Transverse colon (tissue), 3 donors: ENCODE measurements around the gene NAA40.

Experiments used
- POLR2A ChIP-seq: fragments of 450-650 bp; IDR thresholded peaks from one replicate; pipeline ENCODE4 v1.6.1; 2016; ENCODE audit warnings: antibody characterized with exemption, mild to moderate bottlenecking, moderate library complexity
- TF ChIP-seq, protein P1 (sequence below), 5 experiments: fragments of 200-600 bp in 3 of 5; fragments of 450-650 bp in 2 of 5; sonication (generic) in 3 of 5; IDR thresholded peaks; 1 replicate in 2 of 5; 2 replicates in 3 of 5; pipeline ENCODE4 v1.5.1; 2016 to 2017; ENCODE audit warnings: antibody characterized with exemption in 5 of 5, inconsistent platforms in 3 of 5, mild to moderate bottlenecking in 2 of 5, moderate library complexity in 1 of 5

DNA sequence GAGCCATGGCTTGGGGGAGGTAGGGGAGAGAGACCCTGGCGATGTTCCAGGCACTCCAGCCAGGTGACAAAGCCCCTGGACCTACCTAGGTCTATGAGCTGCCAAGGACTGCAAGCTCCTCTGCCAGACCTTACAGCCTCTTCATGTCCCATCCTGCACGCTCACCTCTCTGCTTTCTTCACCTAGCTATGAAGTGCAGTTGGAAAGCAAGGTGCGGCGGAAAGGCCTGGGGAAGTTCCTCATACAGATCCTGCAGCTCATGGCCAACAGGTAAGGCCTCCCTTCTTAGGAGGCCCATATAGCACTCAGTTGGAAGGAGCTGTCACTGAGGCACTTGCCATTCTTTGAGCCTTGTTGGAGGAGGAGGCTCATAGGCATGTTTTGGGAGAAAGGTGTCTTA lies 13.8 kb downstream of the NAA40 start:
- TF ChIP-seq, protein P1, sequence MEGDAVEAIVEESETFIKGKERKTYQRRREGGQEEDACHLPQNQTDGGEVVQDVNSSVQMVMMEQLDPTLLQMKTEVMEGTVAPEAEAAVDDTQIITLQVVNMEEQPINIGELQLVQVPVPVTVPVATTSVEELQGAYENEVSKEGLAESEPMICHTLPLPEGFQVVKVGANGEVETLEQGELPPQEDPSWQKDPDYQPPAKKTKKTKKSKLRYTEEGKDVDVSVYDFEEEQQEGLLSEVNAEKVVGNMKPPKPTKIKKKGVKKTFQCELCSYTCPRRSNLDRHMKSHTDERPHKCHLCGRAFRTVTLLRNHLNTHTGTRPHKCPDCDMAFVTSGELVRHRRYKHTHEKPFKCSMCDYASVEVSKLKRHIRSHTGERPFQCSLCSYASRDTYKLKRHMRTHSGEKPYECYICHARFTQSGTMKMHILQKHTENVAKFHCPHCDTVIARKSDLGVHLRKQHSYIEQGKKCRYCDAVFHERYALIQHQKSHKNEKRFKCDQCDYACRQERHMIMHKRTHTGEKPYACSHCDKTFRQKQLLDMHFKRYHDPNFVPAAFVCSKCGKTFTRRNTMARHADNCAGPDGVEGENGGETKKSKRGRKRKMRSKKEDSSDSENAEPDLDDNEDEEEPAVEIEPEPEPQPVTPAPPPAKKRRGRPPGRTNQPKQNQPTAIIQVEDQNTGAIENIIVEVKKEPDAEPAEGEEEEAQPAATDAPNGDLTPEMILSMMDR (IDR thresholded peaks at IDR 0.05): no peak
- TF ChIP-seq POLR2A: no peak
